GM18508 (cell line): ENCODE measurements around the gene TRIM28.

ENCODE experiments used
- ATAC-seq: cut with Tn5 transposase; IDR thresholded peaks from one replicate; pipeline ENCODE4 v1.9.1; 2021; ENCODE audit warnings: moderate number of reproducible peaks; ENCODE audit not compliant: insufficient read depth, unreplicated experiment

Gene TRIM28

GRCh38 chr19:58558623-58559274, 14.9 kb downstream of the TRIM28 start:
- ATAC-seq, result peak; percentile 33

- no peak for ATAC-seq
These were observed 15.6 kb downstream of the TRIM28 start for GRCh38 chr19:58559275-58560006.

GRCh38 chr19:58560007-58560887, 16.4 kb downstream of the TRIM28 start:
- ATAC-seq, result no peak

GRCh38 chr19:58560921-58561320, 17.1 kb downstream of the TRIM28 start:
- ATAC-seq, result no peak

- no peak for ATAC-seq
These were observed 17.7 kb downstream of the TRIM28 start for GRCh38 chr19:58561373-58562121.

- no peak for ATAC-seq
These were observed 18.5 kb downstream of the TRIM28 start for GRCh38 chr19:58562122-58563033.

GRCh38 chr19:58563034-58563573, 19.2 kb downstream of the TRIM28 start:
- no peak for ATAC-seq

GRCh38 chr19:58563823-58564222, 20.0 kb downstream of the TRIM28 start:
- ATAC-seq, result no peak

GRCh38 chr19:58566989-58567388, 23.1 kb downstream of the TRIM28 start:
- ATAC-seq, result no peak

- no peak for ATAC-seq
These were observed 24.7 kb downstream of the TRIM28 start for GRCh38 chr19:58568453-58569130.

- ATAC-seq, result no peak
These were observed 25.5 kb downstream of the TRIM28 start for GRCh38 chr19:58569191-58569942.

GRCh38 chr19:58569943-58570670, 26.2 kb downstream of the TRIM28 start:
- ATAC-seq, result no peak

- no peak for ATAC-seq
These were observed 27.1 kb downstream of the TRIM28 start for GRCh38 chr19:58570770-58571574.

GRCh38 chr19:58571575-58571947, 27.7 kb downstream of the TRIM28 start:
- no peak for ATAC-seq

- ATAC-seq, result no peak
These were observed 28.4 kb downstream of the TRIM28 start for GRCh38 chr19:58572026-58572817.
